Stimulated activated CD4-positive, alpha-beta T cell treated with anti-CD3 and anti-CD28 coated beads, Interleukin-12 subunit alpha, Interleukin-12 subunit beta, amount 100 ng/mL, for 24 hours (primary cell): Measurements from ENCODE around the gene CXCR5.

ENCODE experiments used
- DNase-seq, 2 experiments: peaks; one replicate each; pipeline ENCODE4 v3.0.0-alpha.2; 2020; ENCODE audit warnings: low read depth in 2 of 2

The CXCR5 gene

DNA sequence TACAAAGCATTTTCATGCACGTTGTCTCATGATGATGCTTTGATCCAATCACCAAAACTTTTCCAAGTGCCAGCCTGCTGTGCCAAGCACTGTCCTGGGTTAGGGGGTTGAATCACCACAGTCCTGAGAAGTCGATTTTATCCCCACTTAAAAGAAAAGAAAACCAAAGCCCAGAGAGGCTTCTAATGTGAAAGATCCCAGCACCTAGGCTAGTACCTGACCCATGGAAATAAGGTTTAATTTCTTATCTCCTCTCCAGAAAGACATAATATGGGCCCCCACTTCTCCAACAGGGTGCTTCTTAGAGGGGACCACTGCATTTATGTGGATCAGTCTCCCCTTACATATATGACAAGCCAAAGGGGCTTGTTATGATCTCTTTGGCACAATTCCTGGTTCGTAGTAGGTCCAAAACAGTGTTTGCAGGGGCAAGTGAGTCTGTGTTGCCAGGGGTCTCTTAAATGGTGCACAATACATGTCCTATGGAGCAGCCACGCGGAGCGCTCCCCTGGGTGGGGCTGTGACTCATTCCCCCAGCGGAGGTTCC lies 43.9 kb downstream of the CXCR5 start:
- no peak for DNase-seq

DNA sequence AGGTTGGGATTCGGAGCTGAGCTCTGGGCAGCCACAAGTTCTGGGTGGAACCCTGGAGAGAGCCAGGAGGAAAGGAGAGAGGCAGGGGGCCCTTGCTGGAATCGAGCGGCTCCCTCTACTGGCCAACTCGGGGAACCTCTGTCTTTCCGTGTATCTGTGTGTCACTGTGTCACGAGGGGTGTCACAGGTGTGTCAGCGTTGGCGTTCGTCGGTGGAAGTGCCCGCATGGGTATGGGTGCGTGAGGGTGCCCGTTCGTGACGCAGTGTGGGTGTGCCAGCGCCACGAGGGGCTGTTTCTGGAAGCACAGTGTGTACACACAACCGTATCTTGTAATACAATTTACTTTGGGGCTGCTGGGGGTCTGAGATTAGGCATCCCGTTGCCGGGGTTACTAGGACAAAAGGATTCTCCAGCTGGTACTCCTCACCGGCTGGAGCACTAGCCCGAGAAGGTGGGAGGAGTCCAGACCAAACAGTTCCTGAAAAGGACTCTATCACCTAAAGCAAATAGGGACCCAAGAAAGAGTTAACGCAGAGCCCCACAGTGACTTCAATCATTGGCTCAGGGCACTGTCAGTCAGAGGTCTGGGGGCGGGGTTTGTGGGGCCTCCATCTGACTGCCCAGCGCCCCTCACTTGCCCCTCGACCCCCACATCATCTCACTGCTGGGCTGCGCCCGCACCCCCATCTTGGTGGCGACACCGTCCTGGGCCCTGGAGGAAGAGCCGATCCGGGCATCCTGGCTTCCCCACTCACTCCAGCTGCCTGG lies 44.6 kb downstream of the CXCR5 start:
- DNase-seq, result peak; percentile 73 to 92

DNA sequence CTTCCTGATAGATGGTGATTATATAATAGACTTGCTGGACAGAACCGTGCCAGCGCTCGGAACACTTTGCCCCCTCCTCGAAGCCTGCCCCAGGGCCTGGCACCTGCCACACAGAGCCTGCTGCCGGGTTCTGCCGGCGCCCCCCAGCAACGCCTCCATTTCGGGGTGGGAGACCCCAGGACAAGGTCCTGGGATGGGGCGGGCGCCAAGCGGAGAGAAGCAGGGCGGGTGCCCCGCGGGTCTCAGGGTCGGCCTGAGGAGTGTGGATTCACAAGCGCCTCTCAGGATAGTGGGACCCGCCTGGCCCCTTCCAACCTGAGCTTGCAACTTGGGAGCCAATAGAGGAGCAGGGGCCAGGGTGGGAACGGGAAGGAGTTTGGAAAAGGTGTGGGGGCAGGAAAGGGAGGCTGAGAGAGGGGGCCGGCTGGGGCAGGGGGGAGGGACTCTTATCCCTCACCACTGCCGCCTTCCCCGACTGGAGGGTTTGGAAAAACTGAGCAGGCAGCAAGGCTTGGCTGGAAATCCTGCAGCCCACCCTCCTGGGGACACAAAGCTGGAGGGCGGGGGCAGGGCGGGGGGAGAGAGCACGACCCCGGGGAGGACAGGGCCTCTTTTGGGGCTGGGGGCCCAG lies 45.3 kb downstream of the CXCR5 start:
- no peak for DNase-seq

GRCh38 chr11:118929501-118930093 lies 45.9 kb downstream of the CXCR5 start:
- no peak for DNase-seq

GRCh38 chr11:118930094-118930712 lies 46.5 kb downstream of the CXCR5 start:
- DNase-seq, result peak; percentile 69 to 91

DNA sequence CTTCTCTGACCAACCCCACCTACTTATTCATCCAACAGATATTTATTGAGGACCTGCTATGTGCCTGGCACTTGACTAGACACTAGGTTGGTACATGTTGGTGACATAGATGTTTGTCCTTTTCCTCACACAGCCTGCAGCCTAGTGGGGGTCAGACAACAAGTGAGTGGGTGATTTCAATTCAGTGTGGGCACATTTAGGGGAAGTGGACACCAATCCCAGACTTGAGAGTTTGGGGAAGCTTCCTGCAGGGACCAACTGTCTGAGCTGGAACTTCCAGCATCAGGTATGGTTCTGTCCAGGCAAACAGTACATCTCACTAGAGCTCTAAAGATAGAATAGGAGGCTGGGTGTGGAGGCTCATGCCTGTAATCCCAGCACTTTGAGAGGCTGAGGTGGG lies 47.9 kb downstream of the CXCR5 start:
- no peak for DNase-seq

DNA sequence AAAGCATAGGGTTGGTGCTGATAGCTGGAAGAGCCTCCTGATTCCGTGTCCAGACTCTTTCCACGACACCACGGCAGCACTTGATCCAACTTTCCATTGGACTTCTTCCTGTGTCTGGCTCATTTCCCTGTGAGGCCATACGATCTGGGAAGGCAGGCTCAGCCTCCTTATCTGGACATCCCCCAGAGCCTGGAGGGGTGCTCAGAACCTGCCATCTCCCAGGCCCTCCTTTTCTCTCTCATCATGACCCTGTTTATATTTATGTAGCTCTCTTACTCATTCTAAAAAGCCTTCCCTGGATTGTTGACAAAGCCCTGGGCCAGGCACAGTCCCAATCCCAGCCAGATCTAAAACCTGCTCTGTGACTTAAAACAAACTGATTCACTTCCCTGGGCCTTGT lies 49.8 kb downstream of the CXCR5 start:
- no peak for DNase-seq

DNA sequence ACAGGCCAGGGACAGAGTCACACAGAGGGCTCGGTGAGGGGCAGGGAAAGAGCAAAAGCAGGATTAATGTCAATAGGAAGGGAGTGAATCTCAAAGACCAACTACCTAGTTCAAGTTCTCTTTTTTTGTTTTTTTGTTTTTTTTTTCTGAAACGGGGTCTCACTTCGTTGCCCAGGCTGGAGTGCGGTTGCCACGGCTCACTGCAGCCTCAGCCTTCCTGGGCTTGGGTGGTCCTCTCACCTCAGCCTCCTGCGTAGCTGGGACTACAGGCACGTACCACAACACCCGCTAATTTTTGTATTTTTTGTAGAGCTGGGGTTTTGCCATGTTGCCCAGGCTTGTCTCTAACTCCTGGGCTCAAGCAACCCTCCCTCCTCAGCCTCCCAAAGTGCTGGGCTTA lies 51.7 kb downstream of the CXCR5 start:
- no peak for DNase-seq

DNA sequence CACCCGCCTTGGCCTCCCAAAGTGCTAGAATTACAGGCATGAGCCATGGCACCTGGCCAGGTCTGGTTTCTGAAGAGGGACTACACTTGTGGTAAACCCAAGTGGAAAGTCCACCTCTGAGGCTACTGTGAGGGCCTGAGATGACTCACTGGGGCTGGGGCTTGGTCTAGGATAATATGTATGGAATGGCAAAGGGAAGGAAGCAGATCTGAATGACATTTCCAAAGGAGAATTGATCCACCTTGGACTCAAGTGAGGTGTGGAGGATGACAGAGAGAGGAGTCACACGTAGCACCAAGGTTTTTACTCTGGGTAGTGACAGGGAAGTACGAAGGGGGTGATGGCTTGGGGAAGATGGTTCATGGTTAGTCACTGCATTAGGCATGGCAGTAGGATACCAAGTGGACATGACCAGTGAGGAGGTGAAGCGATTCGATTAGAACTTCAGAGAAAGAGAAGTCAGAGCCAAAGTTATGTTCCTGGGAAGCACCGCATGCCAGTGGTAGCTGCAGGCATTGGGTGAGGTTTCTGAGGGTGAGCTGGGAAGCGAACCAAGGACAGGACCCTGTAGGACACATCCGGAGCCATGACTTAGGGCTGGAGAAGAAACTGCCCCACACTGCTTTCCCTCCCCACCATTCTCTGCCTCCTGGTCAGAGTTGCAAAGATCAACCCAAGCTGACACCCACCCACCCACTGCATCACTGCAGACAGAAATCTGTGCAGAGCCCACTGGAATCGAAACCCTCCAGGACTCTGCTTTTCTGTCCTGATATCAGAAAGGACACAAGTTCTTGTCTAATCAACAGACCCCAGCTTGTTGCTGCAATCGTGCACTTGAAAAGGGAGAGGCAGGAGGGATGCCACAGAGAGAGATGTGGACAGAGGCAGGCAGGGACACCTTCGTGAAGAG lies 55.1 kb downstream of the CXCR5 start:
- no peak for DNase-seq

GRCh38 chr11:118939404-118939915 lies 55.8 kb downstream of the CXCR5 start:
- no peak for DNase-seq

- peak; percentile 52 to 66 for DNase-seq
Observed at GRCh38 chr11:118939953-118940598, 56.4 kb downstream of the CXCR5 start.

GRCh38 chr11:118947091-118947490 lies 63.4 kb downstream of the CXCR5 start:
- no peak for DNase-seq
